GM18499 (cell line): ENCODE measurements around the gene ADAMTS15.

Experiments used
- ATAC-seq: cut with Tn5 transposase; IDR thresholded peaks from one replicate; pipeline ENCODE4 v1.9.1; 2021; ENCODE audit warnings: moderate number of reproducible peaks; ENCODE audit not compliant: insufficient read depth, unreplicated experiment

Gene ADAMTS15

DNA sequence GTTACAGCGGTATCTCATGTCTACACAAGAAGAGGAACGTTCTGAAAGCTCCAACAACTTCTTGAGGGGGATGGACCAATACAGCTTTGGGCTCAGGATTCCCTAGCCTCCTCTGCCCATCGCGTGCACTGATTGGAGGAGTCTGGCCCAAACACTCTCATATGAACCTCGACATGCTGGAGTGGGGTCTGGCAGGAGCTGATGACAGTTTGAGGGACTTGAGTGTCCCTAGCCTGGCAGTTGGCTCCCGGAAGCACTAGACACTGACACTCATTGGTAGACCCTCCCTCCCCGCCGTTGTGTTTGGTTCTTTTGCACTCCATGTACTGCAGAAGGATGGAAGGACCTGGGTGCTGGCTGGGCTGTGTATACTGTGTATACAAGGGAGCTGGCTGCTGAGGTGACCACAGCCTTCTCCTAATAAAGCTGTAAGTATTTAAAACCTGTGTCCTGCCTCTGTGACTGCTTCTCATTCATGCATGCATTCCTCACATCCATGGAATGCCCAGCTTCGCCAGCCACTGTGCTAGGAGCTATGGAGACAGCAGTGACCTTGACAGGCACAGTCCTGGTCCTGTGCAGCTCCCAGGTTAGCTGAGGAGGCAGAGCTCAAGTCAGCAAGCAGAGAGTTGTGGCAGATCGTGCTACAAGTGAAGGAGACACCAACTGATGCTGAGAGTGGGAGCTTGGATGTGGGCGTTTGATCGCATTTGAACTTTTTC, 27.9 kb downstream of the ADAMTS15 start:
- no peak for ATAC-seq

DNA sequence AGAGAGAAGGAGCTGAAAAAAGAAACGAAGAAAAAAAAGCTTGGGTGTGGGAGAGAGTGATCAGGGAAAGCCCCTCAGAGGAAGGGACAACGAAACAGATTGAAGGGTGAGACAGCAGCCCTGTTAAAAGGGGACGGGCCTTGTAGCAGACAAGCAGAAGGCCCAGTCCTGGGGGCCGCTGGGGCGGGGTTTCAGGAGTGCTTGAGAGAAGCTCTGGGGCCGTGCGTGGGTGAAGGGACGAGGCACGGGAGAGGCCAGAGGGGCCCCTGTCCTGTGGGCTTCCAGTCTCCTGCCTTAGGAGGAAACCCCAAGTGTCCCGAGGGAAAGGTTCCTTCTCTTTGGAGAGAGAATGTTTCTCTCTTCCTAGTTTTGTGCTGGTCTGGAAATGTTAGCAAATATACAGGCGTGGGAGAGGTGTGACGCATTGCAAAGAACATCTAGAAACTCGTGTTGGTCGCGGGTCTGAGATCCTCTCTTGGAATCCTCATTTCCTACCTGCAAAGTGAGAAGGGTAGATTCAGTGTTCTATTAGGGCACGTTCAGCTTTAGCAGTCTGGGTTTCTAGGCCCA, 28.6 kb downstream of the ADAMTS15 start:
- no peak for ATAC-seq

DNA sequence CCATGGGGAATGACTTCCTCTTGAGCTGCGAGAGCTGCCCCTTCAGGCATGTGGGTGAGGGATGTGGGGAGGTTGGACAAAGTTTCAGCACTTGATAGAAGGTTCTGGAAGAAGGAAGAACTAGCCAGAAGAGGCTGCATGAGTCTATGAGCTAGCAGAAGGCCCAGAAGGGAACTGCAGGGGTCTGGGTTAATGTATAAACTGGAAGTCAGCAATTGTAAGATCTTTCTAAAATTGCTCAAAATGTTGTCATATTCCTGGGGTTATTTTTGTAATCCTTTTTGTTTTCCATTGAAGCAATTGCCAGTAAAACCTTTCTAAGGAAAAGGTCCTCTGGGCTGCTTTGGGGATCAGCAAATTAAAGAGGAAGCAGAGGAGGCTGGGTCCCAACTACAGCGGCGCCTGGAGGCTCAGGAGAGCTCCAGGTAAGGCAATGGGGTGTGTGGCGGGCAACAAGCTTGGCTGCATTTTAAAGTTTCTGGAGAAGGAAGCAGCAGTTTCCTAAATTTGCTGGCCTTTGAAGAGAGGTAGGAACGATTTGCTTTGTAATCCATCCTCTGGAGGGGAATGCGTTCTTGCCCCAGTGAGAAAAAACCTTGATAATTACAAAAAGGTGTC, 29.2 kb downstream of the ADAMTS15 start:
- no peak for ATAC-seq

DNA sequence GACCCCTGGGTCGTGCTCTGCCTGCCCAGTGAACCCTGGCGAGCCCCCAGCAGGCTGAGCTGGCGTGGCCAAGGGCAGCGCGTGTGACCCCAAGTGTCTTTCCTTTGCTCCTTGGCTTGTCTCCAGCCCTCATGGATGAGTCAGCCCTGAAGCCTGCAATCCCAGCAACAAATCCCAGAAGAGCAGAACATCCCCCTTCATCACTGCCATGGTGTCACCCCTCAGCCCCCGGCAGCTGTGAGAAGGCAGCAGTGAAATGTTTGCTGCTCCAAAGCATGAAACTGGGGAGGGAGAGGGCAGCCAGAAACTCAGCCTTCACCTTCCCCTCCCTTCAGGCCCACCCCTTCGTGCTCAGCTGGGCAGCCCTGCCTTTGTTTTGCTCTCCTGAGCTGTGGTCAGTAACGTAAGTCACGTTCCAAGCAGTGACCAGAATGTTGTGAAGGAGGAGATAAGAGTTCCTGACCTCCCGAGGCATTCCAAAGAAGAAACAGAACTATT, 29.8 kb downstream of the ADAMTS15 start:
- ATAC-seq = no peak

GRCh38 chr11:130478881-130479280, 30.4 kb downstream of the ADAMTS15 start:
- no peak for ATAC-seq

GRCh38 chr11:130480186-130480585, 31.7 kb downstream of the ADAMTS15 start:
- ATAC-seq = no peak

- no peak for ATAC-seq
Observed at GRCh38 chr11:130480711-130481140, 32.3 kb downstream of the ADAMTS15 start.

DNA sequence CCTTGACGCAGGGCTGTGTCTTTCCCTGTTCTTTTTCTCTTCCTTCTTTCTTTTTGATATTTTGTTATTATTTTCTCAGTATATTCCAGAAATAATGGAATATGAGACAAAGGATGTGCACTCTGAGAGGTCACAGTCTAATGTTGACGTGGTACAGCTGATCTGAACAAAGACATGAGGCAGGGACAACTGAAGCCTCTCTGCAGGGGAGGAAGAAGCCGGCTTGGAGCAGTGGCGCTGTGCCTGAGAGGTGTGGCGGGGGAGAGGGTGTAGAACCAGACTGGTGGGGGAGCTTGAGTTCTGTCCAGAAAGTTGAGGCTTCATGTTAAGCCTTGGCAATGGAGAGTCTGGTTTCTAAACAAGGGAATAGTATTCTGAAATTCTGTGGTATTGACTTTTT, 34.7 kb downstream of the ADAMTS15 start:
- ATAC-seq = no peak

DNA sequence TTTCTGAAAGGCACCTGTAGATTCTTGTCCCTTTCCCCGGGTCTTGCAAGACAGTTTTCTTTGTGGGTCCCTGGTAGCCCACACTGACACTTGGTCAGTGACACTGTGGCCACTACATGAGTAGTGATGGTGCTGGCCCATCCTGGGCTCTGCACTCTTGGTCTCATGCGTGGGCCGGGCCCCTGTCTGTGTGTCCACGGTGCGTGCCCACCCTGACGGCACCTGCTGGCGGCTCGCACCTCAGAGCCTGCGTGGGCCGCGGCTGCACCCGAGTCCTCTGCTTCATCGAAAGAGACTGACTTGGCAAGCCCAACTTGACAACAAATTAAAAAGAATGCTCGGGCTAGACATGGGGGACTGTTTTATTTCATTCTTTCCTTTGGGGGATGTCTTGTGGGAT, 37.5 kb downstream of the ADAMTS15 start:
- no peak for ATAC-seq

DNA sequence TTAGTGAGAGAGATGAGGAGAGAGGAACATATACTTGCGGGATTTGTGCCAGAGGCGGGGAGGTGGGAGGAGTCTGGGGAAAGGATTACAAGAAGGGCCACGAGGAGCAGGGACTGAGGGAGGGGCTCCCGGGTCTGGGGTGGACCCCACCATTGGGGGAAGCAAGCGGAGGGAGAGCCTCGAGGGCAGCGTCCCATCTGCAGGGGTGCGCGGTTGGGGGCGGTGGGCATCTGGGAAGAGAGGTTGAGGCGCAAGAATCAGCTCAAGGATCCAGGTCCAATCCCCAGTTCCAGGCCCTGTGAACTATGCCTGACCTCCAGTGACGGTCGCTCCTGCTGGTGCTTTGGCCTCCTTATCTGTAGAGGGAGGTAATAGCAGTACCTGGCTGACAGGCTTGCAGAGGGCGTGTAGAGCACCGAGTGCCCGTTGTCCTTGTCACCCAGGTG, 38.0 kb downstream of the ADAMTS15 start:
- no peak for ATAC-seq

DNA sequence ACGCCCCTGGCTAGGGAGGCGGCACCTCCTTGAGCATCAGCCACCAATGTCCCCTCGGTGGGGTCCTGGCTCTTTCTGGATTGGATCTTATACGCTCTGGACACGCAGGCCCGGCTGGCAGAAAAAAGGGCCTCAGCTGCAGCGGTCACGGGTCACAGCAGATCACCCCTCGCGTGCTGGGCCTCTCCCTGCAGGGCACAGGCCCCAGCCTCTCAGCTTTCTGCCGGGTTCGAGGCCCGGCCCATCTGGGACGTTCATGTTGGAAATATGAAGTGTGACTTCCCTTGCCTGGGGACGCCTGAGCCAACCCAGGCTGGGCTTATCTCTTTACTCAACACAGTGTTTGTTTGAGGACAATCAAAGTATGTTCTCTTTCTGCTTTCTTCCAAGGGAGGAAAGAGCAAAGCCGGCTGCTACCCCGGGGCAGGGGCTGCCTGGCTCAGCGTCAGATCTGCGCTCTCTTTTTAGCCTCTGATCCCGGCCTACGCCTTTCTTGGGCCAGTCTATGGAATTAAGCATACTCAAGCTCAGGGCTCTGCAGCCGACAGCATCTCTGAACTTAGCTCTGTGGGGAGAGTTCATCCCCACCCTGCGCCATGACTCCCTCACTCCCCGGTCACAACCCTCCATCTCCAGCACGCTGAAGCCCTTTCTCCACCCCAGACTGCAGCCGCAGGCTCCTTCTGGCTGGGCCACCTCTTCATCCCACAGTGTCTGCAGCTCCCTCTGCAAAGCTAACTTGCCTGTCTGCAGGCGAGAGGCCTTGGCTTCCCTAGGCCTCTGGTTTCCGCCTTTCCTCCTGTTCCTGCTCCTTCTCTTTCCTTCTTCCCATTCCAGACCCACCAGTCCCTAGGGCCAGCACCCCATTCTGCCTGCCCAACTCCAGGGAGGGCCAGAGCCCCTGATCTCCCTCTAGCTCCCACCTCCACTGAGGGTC, 38.8 kb downstream of the ADAMTS15 start:
- ATAC-seq = no peak

GRCh38 chr11:130487924-130488815, 39.7 kb downstream of the ADAMTS15 start:
- ATAC-seq = no peak

DNA sequence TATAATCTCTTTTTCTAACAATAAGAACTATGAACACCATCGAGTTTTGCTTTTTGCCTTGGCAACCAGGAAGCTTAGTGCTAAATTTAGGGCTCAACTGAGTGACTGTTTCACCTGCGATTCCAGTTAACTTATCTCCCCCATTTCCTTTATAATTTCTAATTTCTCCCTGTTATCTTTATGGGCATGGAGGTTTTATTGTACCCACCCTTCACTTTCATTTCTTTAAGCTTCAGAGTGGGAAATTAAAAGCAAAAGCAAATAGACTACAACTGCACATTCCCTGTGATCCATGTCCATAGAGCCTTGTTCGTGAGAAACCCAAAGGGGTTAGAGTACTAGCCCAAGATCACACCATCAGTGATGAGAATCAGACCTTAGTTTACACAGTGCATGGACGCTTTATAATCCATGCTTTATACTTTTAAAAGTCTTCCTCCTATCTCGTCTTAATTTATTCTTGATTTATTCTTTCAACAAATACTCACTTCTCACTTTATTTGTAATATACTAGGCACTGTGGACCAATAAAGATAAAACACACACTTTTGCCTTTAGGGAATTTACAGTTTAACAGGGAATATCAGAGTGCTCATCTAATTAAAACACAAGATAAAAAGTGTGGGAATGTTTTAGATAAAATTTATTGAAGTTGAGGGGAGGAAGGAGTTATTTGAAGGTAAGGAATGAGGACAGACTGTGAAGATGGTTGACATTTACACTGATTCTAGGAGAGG, 40.6 kb downstream of the ADAMTS15 start:
- ATAC-seq = no peak

GRCh38 chr11:130489716-130490115, 41.3 kb downstream of the ADAMTS15 start:
- ATAC-seq = no peak

GRCh38 chr11:130490682-130491449, 42.4 kb downstream of the ADAMTS15 start:
- ATAC-seq = no peak

DNA sequence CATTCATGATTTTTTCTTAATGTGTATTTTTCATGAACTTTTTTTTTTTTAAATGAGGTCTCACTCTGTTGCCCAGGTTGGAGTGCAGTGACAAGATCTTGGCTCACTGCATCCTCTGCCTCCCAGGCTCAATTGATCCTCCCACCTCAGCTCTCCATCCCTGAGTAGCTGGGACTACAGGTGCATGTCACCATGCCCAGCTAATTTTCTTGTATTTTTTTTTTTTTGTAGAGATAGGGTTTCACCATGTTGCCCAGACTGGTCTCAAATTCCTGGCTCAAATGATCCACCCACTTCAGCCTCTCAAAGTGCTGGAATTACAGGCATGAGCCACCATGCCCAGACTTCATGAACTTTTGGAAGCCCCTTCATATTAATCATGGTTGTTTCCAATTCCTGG, 49.7 kb downstream of the ADAMTS15 start:
- ATAC-seq = no peak

DNA sequence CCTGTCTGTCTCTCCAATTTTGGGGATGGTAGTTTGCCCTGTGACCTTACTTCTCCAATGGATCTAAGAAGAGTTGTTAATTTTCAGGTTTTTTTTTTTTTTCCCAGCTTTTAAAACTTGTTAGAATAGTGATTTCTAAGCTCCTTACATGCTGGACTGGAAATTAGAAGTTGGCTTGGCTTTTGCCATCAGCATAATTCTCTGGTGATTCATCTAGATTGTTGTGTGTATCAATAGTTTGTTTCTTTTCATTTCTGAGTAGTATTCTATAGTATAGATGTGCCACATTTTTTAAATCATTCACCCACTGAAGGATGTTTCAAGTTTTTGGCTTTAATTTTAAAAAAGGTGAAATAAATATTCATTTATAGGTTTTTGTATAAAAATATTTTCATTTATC, 51.4 kb downstream of the ADAMTS15 start:
- no peak for ATAC-seq

GRCh38 chr11:130504317-130504716, 55.9 kb downstream of the ADAMTS15 start:
- ATAC-seq = no peak
